Measurements from ENCODE around the gene DHFR. TPM values are rescaled to one million over a fixed set of nuclear protein-coding genes. Genes with fewer than 3 reads are reported as not detected.
"Not testable (repeated sequence)": the region's sequence is repeated elsewhere in the genome, so short reads cannot be mapped to it uniquely, and the experiment has no call there.

The DHFR gene
- total and polyA plus RNA-seq, 9 donors = 28.0 to 52.0 (median 34.5) TPM

GRCh38 chr5:80588858-80589540, 65.8 kb downstream of the DHFR start:
- Histone ChIP-seq H3K4me1 (ENCODE audit: control insufficient read depth, insufficient read depth, low read length) (no peaks in the 10 kb centered on the region), H3K27me3 (ENCODE audit: control insufficient read depth, insufficient read depth, low read length) (no peaks in the 10 kb centered on the region), H3K4me3 (ENCODE audit: low read length) (no peak overlapping the region), H3K27ac (ENCODE audit: low read length) (no peak overlapping the region), H3K36me3 (ENCODE audit: control insufficient read depth, insufficient read depth, low read length) (no peaks in the 10 kb centered on the region), H3K9me3 (replicated peaks; ENCODE audit: control insufficient read depth, low read depth, low read length) (no peaks in the 10 kb centered on the region)
- no CpG with 5 or more reads among the region's 8 CpGs for WGBS (ENCODE audit: insufficient coverage)
- no peak for DNase-seq

DNA sequence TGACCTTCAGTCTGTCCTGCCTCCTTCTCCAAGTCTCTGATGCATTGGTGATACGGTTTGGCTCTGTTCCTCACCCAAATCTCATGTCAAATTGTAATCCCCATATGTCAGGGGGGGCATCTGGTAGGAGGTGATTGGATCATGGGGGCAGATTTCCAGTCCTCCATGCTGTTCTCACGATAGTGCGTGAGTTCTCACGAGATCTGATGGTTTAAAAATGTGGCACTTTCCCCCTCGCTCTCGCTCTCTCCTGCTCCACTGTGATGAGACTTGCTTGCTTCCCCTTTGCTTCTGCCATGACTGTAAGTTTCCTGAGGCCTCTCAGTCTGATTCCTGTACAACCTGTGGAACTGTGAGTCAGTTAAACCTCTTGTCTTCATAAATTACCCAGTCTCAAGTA, 70.0 kb downstream of the DHFR start:
- Histone ChIP-seq H3K27me3 (ENCODE audit: control insufficient read depth, insufficient read depth, low read length) (no peaks in the 10 kb centered on the region), H3K4me3 (ENCODE audit: low read length) (no peak overlapping the region), H3K27ac (ENCODE audit: low read length) (no peak overlapping the region), H3K9me3 (replicated peaks; ENCODE audit: control insufficient read depth, low read depth, low read length) (no peaks in the 10 kb centered on the region), H3K4me1 (ENCODE audit: control insufficient read depth, insufficient read depth, low read length) (no peaks in the 10 kb centered on the region), H3K36me3 (ENCODE audit: control insufficient read depth, insufficient read depth, low read length) (no peaks in the 10 kb centered on the region)
- DNase-seq = no peak
- 83% methylated on average over 5 of the region's 6 CpGs for WGBS (ENCODE audit: insufficient coverage)

DNA sequence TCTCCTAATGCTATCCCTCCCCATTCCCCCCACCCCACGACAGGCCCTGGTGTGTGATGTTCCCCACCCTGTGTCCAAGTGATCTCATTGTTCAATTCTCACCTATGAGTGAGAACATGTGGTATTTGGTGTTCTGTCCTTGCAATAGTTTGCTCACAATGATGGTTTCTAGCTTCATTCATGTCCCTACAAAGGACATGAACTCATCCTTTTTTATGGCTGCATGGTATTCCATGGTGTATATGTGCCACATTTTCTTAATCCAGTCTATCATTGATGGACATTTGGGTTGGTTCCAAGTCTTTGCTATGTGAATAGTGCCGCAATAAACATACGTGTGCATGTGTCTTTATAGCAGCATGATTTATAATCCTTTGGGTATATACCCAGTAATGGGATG, 74.5 kb downstream of the DHFR start:
- not testable (repeated sequence) for H3K36me3 ChIP-seq (ENCODE audit: control insufficient read depth, insufficient read depth, low read length); H3K9me3 ChIP-seq (replicated peaks; ENCODE audit: control insufficient read depth, low read depth, low read length); H3K27me3 ChIP-seq (ENCODE audit: control insufficient read depth, insufficient read depth, low read length); DNase-seq; H3K4me3 ChIP-seq (ENCODE audit: low read length); H3K27ac ChIP-seq (ENCODE audit: low read length); H3K4me1 ChIP-seq (ENCODE audit: control insufficient read depth, insufficient read depth, low read length)
- WGBS (ENCODE audit: insufficient coverage) = no CpG with 5 or more reads among the region's 3 CpGs

- Histone ChIP-seq H3K27ac (ENCODE audit: low read length) (no peak overlapping the region), H3K9me3 (replicated peaks; ENCODE audit: control insufficient read depth, low read depth, low read length) (no peaks in the 10 kb centered on the region), H3K36me3 (ENCODE audit: control insufficient read depth, insufficient read depth, low read length) (no peaks in the 10 kb centered on the region), H3K27me3 (ENCODE audit: control insufficient read depth, insufficient read depth, low read length) (peaks cover 6% of the 10 kb centered on the region), H3K4me3 (ENCODE audit: low read length) (no peak overlapping the region), H3K4me1 (ENCODE audit: control insufficient read depth, insufficient read depth, low read length) (no peaks in the 10 kb centered on the region)
- no peak for DNase-seq
- 88% methylated on average over 2 of the region's 2 CpGs for WGBS (ENCODE audit: insufficient coverage)
Observed at GRCh38 chr5:80579050-80579449, 75.7 kb downstream of the DHFR start.

GRCh38 chr5:80577707-80578106, 77.1 kb downstream of the DHFR start:
- Histone ChIP-seq H3K4me1 (ENCODE audit: control insufficient read depth, insufficient read depth, low read length) (no peaks in the 10 kb centered on the region), H3K9me3 (replicated peaks; ENCODE audit: control insufficient read depth, low read depth, low read length) (no peaks in the 10 kb centered on the region), H3K36me3 (ENCODE audit: control insufficient read depth, insufficient read depth, low read length) (no peaks in the 10 kb centered on the region), H3K4me3 (ENCODE audit: low read length) (no peak overlapping the region), H3K27ac (ENCODE audit: low read length) (no peak overlapping the region), H3K27me3 (ENCODE audit: control insufficient read depth, insufficient read depth, low read length) (peaks cover 15% of the 10 kb centered on the region)
- 21% methylated on average over 4 of the region's 5 CpGs for whole genome bisulfite sequencing (ENCODE audit: insufficient coverage)
- no peak for DNase-seq

- H3K27me3 ChIP-seq (ENCODE audit: control insufficient read depth, insufficient read depth, low read length) = peaks cover 22% of the 10 kb centered on the region
Observed at GRCh38 chr5:80576383-80576782, 78.4 kb downstream of the DHFR start.

More at GRCh38 chr5:80576383-80576782, 78.4 kb downstream of the DHFR start:
- H3K4me3 ChIP-seq (ENCODE audit: low read length) = no peak overlapping the region
- H3K36me3 ChIP-seq (ENCODE audit: control insufficient read depth, insufficient read depth, low read length) = no peaks in the 10 kb centered on the region
- H3K9me3 ChIP-seq (replicated peaks; ENCODE audit: control insufficient read depth, low read depth, low read length) = no peaks in the 10 kb centered on the region
- DNase-seq = no peak
- no peaks in the 10 kb centered on the region for H3K4me1 ChIP-seq (ENCODE audit: control insufficient read depth, insufficient read depth, low read length)
- no peak overlapping the region for H3K27ac ChIP-seq (ENCODE audit: low read length)
- WGBS (ENCODE audit: insufficient coverage) = 100% methylated on average over 2 of the region's 5 CpGs

Other genes starting within 250 kb of the DHFR start
- gene ZFYVE16, start 246.9 kb downstream of the DHFR start, total RNA-seq = 50.8 TPM
- gene ZFYVE16, start 246.9 kb downstream of the DHFR start, polyA plus RNA-seq (ENCODE audit: insufficient read depth in 1 of 8, insufficient read length in 8 of 8, low replicate concordance in 1 of 8) = 10 to 100 TPM; 31.2 to 67.8 (median 48.8) TPM
- 5.7 TPM for gene FAM151B, start 166.9 kb downstream of the DHFR start, total RNA-seq
- 1 to 10 TPM; 1.9 to 5.5 (median 3.9) TPM for gene FAM151B, start 166.9 kb downstream of the DHFR start, polyA plus RNA-seq (ENCODE audit: insufficient read depth in 1 of 8, insufficient read length in 8 of 8, low replicate concordance in 1 of 8)
- gene ANKRD34B, start 84.7 kb downstream of the DHFR start, total RNA-seq = 0.13 TPM
- under 1 TPM in 7 of 8 donors, not detected in 1; 0.16 to 0.68 (median 0.27) TPM for gene ANKRD34B, start 84.7 kb downstream of the DHFR start, polyA plus RNA-seq (ENCODE audit: insufficient read depth in 1 of 8, insufficient read length in 8 of 8, low replicate concordance in 1 of 8)
- gene MSH3, start 331 bp downstream of the DHFR start, total RNA-seq = 13.3 TPM
- 10 to 100 TPM in 3 of 8 donors, 1 to 10 TPM in 5; 7.2 to 11.3 (median 9.3) TPM for gene MSH3, start 331 bp downstream of the DHFR start, polyA plus RNA-seq (ENCODE audit: insufficient read depth in 1 of 8, insufficient read length in 8 of 8, low replicate concordance in 1 of 8)